HCT116 (cell line): ENCODE data around the gene SEC62. TPM values are rescaled to one million over a fixed set of nuclear protein-coding genes. Genes with fewer than 3 reads are reported as not detected.

Experiments used
- ATAC-seq: fragments of 200-7000 bp; cut with Tn5 transposase; 2 replicates; pipeline ENCODE4 v1.9.1; 2020; ENCODE audit warnings: mild to moderate bottlenecking, moderate library complexity
- BruUV-seq: library from RNA; stranded (reverse); fragments of 400-500 nt; replicated peaks from 2 replicates; lab custom pipeline; 2021; lab: Mats Ljungman, UMichigan
- CTCF ChIA-PET: fragments of 300-600 bp; sonication (Branson Sonifier 250); formaldehyde crosslinking; loops from one replicate; lab custom pipeline; 2021; ENCODE audit warnings: antibody characterized with exemption; lab: Charles Lee
- POLR2A ChIA-PET: fragments of 300-600, 350-600 bp; sonication (Branson Sonifier 250); formaldehyde crosslinking; loops from one replicate; lab custom pipeline; 2021; ENCODE audit warnings: antibody characterized with exemption; lab: Charles Lee
- RAD21 ChIA-PET, 2 experiments: fragments of 300-600 bp; sonication (Branson Sonifier 250); formaldehyde crosslinking; loops; one replicate each; lab custom pipeline; 2023; ENCODE audit warnings: low total read pairs in 2 of 2; ENCODE audit not compliant: uncharacterized antibody in 2 of 2, unreplicated experiment in 2 of 2, low non-redundant PET in 1 of 2; lab: Charles Lee
- DNase-seq: peaks from one replicate; pipeline ENCODE4 v3.0.0-alpha.2; 2010; ENCODE audit warnings: low read depth, low spot score
- H2AFZ ChIP-seq: fragments of 200-600 bp; shearing (Covaris generic), sonication (generic); 2 replicates; pipeline ENCODE4 v1.6.1; 2017; ENCODE audit warnings: low read depth, mixed run types, mixed read lengths, antibody characterized with exemption, low read length; ENCODE audit not compliant: poor library complexity, severe bottlenecking
- H3K27ac ChIP-seq: 2 replicates; pipeline ENCODE4 v1.5.1; 2012; ENCODE audit warnings: low read depth, low read length
- H3K27me3 ChIP-seq: fragments of 200-600 bp; sonication (generic); 2 replicates; pipeline ENCODE4 v1.6.1; 2016; ENCODE audit warnings: mixed run types, low read length, mixed read lengths; ENCODE audit not compliant: insufficient read depth
- H3K36me3 ChIP-seq, 2 experiments: fragments of 200-500 bp in 1 of 2; fragments of 200-600 bp in 1 of 2; sonication (Bioruptor generic) in 1 of 2; sonication (generic) in 1 of 2; 2 replicates each; pipeline versions ENCODE4 v1.5.1 to v1.6.1; 2014 to 2016; ENCODE audit warnings: low read length in 2 of 2, inconsistent platforms in 1 of 2, mixed read lengths in 1 of 2, mixed run types in 1 of 2; ENCODE audit not compliant: insufficient read depth in 2 of 2, control insufficient read depth in 1 of 2
- H3K4me1 ChIP-seq, 2 experiments: fragments of 200-600 bp in 1 of 2; sonication (generic) in 1 of 2; 2 replicates each; pipeline versions ENCODE4 v1.5.1 to v1.6.1; 2012 to 2017; ENCODE audit warnings: low read length in 2 of 2, inconsistent platforms in 1 of 2, mild to moderate bottlenecking in 1 of 2, mixed read lengths in 1 of 2, mixed run types in 1 of 2, moderate library complexity in 1 of 2; ENCODE audit not compliant: insufficient read depth in 2 of 2, control insufficient read depth in 1 of 2
- H3K4me2 ChIP-seq: fragments of 200-600 bp; sonication (generic); 2 replicates; pipeline ENCODE4 v1.6.1; 2017; ENCODE audit warnings: mixed run types, low read length, mixed read lengths
- H3K4me3 ChIP-seq, 2 experiments: fragments of 200-600 bp in 1 of 2; sonication (generic) in 1 of 2; replicated peaks in 1 of 2; 2 replicates each; pipeline ENCODE4 v1.5.1; 2011 to 2016; ENCODE audit warnings: low read length in 2 of 2, control low read depth in 1 of 2, low read depth in 1 of 2, mild to moderate bottlenecking in 1 of 2, mixed read lengths in 1 of 2, mixed run types in 1 of 2
- H3K79me2 ChIP-seq: fragments of 200-600 bp; sonication (generic); 2 replicates; pipeline ENCODE4 v1.6.1; 2017; ENCODE audit warnings: mild to moderate bottlenecking, mixed run types, low read length, moderate library complexity, mixed read lengths; ENCODE audit not compliant: insufficient read depth
- H3K9ac ChIP-seq: fragments of 200-600 bp; sonication (generic); 2 replicates; pipeline ENCODE4 v1.6.1; 2016; ENCODE audit warnings: low read length, mixed read lengths
- H3K9me2 ChIP-seq: fragments of 200-600 bp; sonication (generic), shearing (Covaris generic); 2 replicates; pipeline ENCODE4 v1.6.1; 2017; ENCODE audit warnings: mixed run types, mild to moderate bottlenecking, moderate library complexity; ENCODE audit not compliant: insufficient read depth
- H3K9me3 ChIP-seq, 2 experiments: fragments of 200-500 bp in 1 of 2; fragments of 200-600 bp in 1 of 2; sonication (Bioruptor generic) in 1 of 2; sonication (generic) in 1 of 2; 2 replicates each; pipeline ENCODE4 v1.6.1; 2014 to 2017; ENCODE audit warnings: low read length in 2 of 2, mixed read lengths in 2 of 2, inconsistent platforms in 1 of 2, low read depth in 1 of 2, mild to moderate bottlenecking in 1 of 2, mixed run types in 1 of 2, moderate library complexity in 1 of 2; ENCODE audit not compliant: control insufficient read depth in 1 of 2, insufficient read depth in 1 of 2
- H4K20me1 ChIP-seq: fragments of 200-600 bp; sonication (generic), shearing (Covaris generic); 2 replicates; pipeline ENCODE4 v1.6.1; 2017; ENCODE audit warnings: mixed run types, mild to moderate bottlenecking, moderate library complexity; ENCODE audit not compliant: insufficient read depth
- ATF3 ChIP-seq: IDR thresholded peaks from 2 replicates; pipeline ENCODE4 v1.6.1; 2012
- EGR1 ChIP-seq: IDR thresholded peaks from 2 replicates; pipeline ENCODE4 v1.6.1; 2012; ENCODE audit warnings: low read depth
- ELF1 ChIP-seq: IDR thresholded peaks from 2 replicates; pipeline ENCODE4 v1.6.1; 2012; ENCODE audit warnings: low read depth, borderline replicate concordance
- EZH2phosphoT487 ChIP-seq: fragments of 200-600 bp; IDR thresholded peaks from 2 replicates; pipeline ENCODE4 v1.6.1; 2018; ENCODE audit warnings: antibody characterized with exemption, borderline replicate concordance
- JUND ChIP-seq: IDR thresholded peaks from 2 replicates; pipeline ENCODE4 v1.6.1; 2012
- POLR2A ChIP-seq: IDR thresholded peaks from 2 replicates; pipeline ENCODE4 v1.7.0; 2011; ENCODE audit warnings: borderline replicate concordance; ENCODE audit not compliant: insufficient read depth, insufficient read length; ENCODE audit errors: extremely low read depth
- POLR2AphosphoS5 ChIP-seq: IDR thresholded peaks from 2 replicates; pipeline ENCODE4 v1.6.1; 2011; ENCODE audit warnings: mild to moderate bottlenecking, low read depth, low read length, moderate library complexity
- RAD21 ChIP-seq: IDR thresholded peaks from 2 replicates; pipeline ENCODE4 v1.6.1; 2012; ENCODE audit warnings: low read depth, mild to moderate bottlenecking
- SIN3A ChIP-seq: IDR thresholded peaks from 2 replicates; pipeline ENCODE4 v1.6.1; 2012; ENCODE audit warnings: low read depth
- YY1 ChIP-seq: IDR thresholded peaks from 2 replicates; pipeline ENCODE4 v1.6.1; 2011; ENCODE audit warnings: low read length, low read depth, moderate library complexity, mild to moderate bottlenecking; ENCODE audit not compliant: insufficient replicate concordance; ENCODE audit errors: extremely low read depth
- ZFX ChIP-seq: fragments of 450-650 bp; IDR thresholded peaks from 2 replicates; pipeline ENCODE4 v1.6.1; 2017
- intact Hi-C: fragments of 100-400 bp; cut with micrococcal nuclease; formaldehyde crosslinking; loops from 2 replicates; pipeline ENCODE4 v1.10.0; 2022
- total RNA-seq: library from RNA; stranded (reverse); gene quantifications from one replicate; pipeline ENCODE4 v1.2.1, GENCODE V29; 2021; ENCODE audit not compliant: unreplicated experiment
- TF ChIP-seq, protein P1 (sequence below): IDR thresholded peaks from 2 replicates; pipeline ENCODE4 v1.6.1; 2012; ENCODE audit warnings: low read depth

Gene SEC62
- total RNA-seq, 1 experiment from 2014 or later = 55.4 TPM

- BruUV-seq = no TSS peak
- H3K4me3 ChIP-seq = no peak overlapping the region
- intact Hi-C loops = no loop called here
- H3K9ac ChIP-seq = no peak overlapping the region
- no peaks in the 10 kb centered on the region for H3K9me2 ChIP-seq
- no peak overlapping the region for H3K4me2 ChIP-seq
- no peaks in the 10 kb centered on the region for H3K4me1 ChIP-seq
- TF ChIP-seq RAD21 (no peak), EGR1 (no peak), SIN3A (no peak), YY1 (no peak), ATF3 (no peak), POLR2A (no peak), POLR2AphosphoS5 (no peak), ZFX (no peak), ELF1 (no peak), JUND (no peak), EZH2phosphoT487 (no peak)
- TF ChIP-seq, protein P1, sequence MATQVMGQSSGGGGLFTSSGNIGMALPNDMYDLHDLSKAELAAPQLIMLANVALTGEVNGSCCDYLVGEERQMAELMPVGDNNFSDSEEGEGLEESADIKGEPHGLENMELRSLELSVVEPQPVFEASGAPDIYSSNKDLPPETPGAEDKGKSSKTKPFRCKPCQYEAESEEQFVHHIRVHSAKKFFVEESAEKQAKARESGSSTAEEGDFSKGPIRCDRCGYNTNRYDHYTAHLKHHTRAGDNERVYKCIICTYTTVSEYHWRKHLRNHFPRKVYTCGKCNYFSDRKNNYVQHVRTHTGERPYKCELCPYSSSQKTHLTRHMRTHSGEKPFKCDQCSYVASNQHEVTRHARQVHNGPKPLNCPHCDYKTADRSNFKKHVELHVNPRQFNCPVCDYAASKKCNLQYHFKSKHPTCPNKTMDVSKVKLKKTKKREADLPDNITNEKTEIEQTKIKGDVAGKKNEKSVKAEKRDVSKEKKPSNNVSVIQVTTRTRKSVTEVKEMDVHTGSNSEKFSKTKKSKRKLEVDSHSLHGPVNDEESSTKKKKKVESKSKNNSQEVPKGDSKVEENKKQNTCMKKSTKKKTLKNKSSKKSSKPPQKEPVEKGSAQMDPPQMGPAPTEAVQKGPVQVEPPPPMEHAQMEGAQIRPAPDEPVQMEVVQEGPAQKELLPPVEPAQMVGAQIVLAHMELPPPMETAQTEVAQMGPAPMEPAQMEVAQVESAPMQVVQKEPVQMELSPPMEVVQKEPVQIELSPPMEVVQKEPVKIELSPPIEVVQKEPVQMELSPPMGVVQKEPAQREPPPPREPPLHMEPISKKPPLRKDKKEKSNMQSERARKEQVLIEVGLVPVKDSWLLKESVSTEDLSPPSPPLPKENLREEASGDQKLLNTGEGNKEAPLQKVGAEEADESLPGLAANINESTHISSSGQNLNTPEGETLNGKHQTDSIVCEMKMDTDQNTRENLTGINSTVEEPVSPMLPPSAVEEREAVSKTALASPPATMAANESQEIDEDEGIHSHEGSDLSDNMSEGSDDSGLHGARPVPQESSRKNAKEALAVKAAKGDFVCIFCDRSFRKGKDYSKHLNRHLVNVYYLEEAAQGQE = no peak
- TF ChIP-seq, all 23 proteins: peak for 0
- H3K79me2 ChIP-seq = no peaks in the 10 kb centered on the region
- no peaks in the 10 kb centered on the region for H4K20me1 ChIP-seq
- H3K36me3 ChIP-seq = peaks cover 0 to 4% of the 10 kb centered on the region in 2 experiments; a peak in 1 of 4 replicates
- no peak overlapping the region for H2AFZ ChIP-seq
- no peaks in the 10 kb centered on the region for H3K27me3 ChIP-seq
- RAD21 ChIA-PET = no interaction called here
- no peak overlapping the region for H3K27ac ChIP-seq
- no peaks in the 10 kb centered on the region for H3K9me3 ChIP-seq
- CTCF ChIA-PET = no interaction called here
- POLR2A ChIA-PET = no interaction called here
- ATAC-seq (no peak), DNase-seq (no peak)
Observed at GRCh38 chr3:169998668-169999131, 32.1 kb downstream of the SEC62 start.
